Gastroesophageal sphincter (tissue), 4 donors: ENCODE results near the gene ALKBH6. TPM values are rescaled to one million over a fixed set of nuclear protein-coding genes. Genes with fewer than 3 reads are reported as not detected.

Experiments
- ATAC-seq: fragments of 150-250 bp; one replicate; pipeline ENCODE4 v1.9.1; 2016; ENCODE audit warnings: mild to moderate bottlenecking, moderate library complexity
- H3K27ac ChIP-seq, 4 donors: fragments of 200-600 bp; sonication (generic) in 3 of 4; 1 replicate in 3 of 4; 2 replicates in 1 of 4; pipeline ENCODE4 v1.5.1; 2016 to 2019
- H3K27me3 ChIP-seq: fragments of 200-600 bp; sonication (generic); one replicate; pipeline ENCODE4 v1.5.1; 2019
- H3K36me3 ChIP-seq, 2 donors: fragments of 200-600 bp; sonication (generic); one replicate each; pipeline ENCODE4 v1.5.1; 2019; ENCODE audit warnings: control low read depth in 1 of 2
- H3K4me1 ChIP-seq, 3 donors: fragments of 200-600 bp; sonication (generic); 1 replicate in 2 of 3; 2 replicates in 1 of 3; pipeline ENCODE4 v1.5.1; 2016 to 2019; ENCODE audit warnings: control low read depth in 2 of 3
- H3K4me3 ChIP-seq, 2 donors: fragments of 200-600 bp; sonication (generic); one replicate each; pipeline ENCODE4 v1.5.1; 2019; ENCODE audit warnings: mild to moderate bottlenecking in 1 of 2, moderate library complexity in 1 of 2
- H3K9me3 ChIP-seq, 3 donors: fragments of 200-600 bp; sonication (generic); one replicate each; pipeline ENCODE4 v1.5.1; 2017 to 2019; ENCODE audit warnings: control low read depth in 2 of 3
- EP300 ChIP-seq: sonication (generic); formaldehyde crosslinking; IDR thresholded peaks from one replicate; pipeline ENCODE4 v1.6.1; 2017; ENCODE audit warnings: antibody characterized with exemption, mild to moderate bottlenecking
- POLR2A ChIP-seq, 2 donors: fragments of 450-650 bp; IDR thresholded peaks; one replicate each; pipeline ENCODE4 v1.6.1; 2017; ENCODE audit warnings: antibody characterized with exemption in 2 of 2, mild to moderate bottlenecking in 2 of 2, moderate library complexity in 1 of 2
- POLR2AphosphoS5 ChIP-seq: sonication (generic); formaldehyde crosslinking; IDR thresholded peaks from one replicate; pipeline ENCODE4 v1.6.1; 2017; ENCODE audit warnings: antibody characterized with exemption
- WGBS, 2 donors: methylation state at CpG; one replicate each; pipeline ENCODE4 v1.1.5; 2018; ENCODE audit warnings: low coverage in 1 of 2; 5-methylcytosine and 5-hydroxymethylcytosine counted together
- total RNA-seq, 4 donors: library from RNA; depleted of rRNA; stranded (reverse); fragments of >200 nt; gene quantifications; one replicate each; pipeline ENCODE4 v1.1.0, GENCODE V29; 2016
- TF ChIP-seq, protein P1 (sequence below), 4 experiments: fragments of 200-600 bp in 2 of 4; fragments of 450-650 bp in 2 of 4; sonication (generic) in 1 of 4; IDR thresholded peaks; one replicate each; pipeline ENCODE4 v1.5.1; 2017 to 2019; ENCODE audit warnings: antibody characterized with exemption in 4 of 4, mild to moderate bottlenecking in 2 of 4, moderate library complexity in 2 of 4

Gene ALKBH6
- total RNA-seq, 4 donors from 2014 or later: 10.7 to 38.3 (median 25.3) TPM

DNA sequence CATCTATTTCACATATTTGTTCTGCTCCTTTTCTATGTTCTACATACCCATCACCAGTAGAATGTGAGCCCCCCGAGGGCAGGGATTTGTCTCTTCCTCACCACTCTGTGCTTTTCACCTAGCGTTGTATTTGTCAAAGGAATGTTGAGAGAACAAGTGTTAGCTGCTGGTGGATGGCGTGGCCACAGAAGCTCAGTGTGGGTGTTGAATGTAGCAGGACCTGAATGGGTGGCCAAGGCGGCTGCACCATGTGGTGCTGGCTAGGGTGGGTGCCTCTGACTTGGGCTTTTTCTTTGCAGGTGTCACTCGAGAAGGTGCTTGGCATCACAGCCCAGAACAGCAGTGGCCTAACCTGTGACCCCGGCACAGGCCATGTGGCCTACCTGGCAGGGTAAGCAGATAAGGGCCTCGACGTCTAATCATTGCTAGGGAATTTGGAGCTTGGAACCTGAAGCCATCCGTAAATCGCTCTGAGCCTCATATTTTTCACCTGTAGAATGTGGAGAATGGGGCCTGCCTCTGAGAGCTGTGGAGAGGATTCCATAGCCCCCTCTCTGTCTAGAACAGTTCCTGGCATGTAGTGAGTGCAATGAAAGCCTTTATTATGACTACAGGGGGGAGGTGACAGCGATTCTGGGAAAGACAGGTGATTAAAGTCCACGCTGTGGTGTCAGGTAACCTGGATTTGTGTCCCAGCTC lies 44.6 kb upstream of the ALKBH6 start:
- WGBS, 2 donors: 94 to 100% methylated on average over 2 to 6 of the region's 12 CpGs

DNA sequence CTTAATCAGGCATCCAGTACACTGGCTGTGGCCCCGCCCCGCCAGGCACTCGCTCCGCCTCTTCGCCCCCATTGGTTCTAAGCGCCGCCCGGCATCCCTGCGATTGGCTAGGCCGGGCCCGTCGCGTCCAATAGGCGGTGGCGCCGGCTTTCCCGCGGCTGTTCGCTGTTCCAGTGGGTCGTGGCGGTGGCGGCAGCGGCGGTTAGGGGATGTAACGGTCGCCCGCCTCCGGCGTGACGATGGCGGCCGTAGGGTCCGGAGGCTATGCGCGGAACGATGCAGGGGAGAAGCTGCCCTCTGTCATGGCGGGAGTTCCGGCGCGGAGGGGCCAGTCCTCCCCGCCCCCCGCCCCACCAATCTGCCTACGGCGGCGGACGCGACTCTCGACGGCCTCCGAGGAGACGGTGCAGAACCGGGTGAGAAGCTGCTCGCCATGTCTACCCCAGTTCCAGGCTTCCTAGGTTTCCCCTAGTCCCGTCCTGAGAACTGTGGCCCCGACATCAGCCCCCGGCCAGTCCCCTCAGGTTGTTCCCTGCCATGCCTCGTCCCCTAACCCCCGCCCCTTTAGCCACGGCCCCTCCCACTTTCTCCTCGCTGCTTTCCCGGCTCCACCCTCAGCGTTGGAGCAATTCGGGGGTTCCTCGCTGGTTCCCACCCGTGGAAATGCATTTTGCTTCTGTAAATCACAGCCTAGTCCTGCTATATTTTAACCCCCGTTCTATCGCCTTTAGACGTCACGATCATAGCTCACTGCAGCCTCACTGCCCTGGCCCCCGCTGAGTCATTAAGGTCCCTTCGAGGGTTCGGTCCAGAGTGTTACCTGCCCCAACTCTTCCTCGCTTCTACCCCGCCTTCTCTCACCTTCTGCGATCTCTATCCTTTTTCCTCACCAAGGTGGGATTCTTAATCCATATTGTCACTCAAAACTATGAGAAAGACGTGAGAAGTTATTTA lies 41.0 kb upstream of the ALKBH6 start, which contains the start of gene WDR62:
Gene WDR62, plus strand, starts transcription at position 165 of the 954 bp plus-strand sequence. Its CDS starts 75 bp downstream, at position 240.
- peaks cover 0 to 34% (median 5%) of the 10 kb centered on the region in 3 donors for H3K4me1 ChIP-seq
- 0 to 1% methylated on average over 12 to 24 of the region's 76 CpGs for WGBS, 2 donors
- no peak for TF ChIP-seq EP300
- TF ChIP-seq, protein P1, sequence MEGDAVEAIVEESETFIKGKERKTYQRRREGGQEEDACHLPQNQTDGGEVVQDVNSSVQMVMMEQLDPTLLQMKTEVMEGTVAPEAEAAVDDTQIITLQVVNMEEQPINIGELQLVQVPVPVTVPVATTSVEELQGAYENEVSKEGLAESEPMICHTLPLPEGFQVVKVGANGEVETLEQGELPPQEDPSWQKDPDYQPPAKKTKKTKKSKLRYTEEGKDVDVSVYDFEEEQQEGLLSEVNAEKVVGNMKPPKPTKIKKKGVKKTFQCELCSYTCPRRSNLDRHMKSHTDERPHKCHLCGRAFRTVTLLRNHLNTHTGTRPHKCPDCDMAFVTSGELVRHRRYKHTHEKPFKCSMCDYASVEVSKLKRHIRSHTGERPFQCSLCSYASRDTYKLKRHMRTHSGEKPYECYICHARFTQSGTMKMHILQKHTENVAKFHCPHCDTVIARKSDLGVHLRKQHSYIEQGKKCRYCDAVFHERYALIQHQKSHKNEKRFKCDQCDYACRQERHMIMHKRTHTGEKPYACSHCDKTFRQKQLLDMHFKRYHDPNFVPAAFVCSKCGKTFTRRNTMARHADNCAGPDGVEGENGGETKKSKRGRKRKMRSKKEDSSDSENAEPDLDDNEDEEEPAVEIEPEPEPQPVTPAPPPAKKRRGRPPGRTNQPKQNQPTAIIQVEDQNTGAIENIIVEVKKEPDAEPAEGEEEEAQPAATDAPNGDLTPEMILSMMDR (IDR thresholded peaks at IDR 0.05): no peak
- no peak for TF ChIP-seq POLR2AphosphoS5
- no peak for TF ChIP-seq POLR2A (IDR thresholded peaks at IDR 0.05)

More for the DNA sequence above, 44.6 kb upstream of the ALKBH6 start:
- ATAC-seq: no peak
- Histone ChIP-seq H3K27me3 (no peaks in the 10 kb centered on the region), H3K4me1 (peaks cover 0 to 12% (median 5%) of the 10 kb centered on the region in 3 donors), H3K9me3 (no peaks in the 10 kb centered on the region), H3K4me3 (no peak overlapping the region), H3K27ac (no peak overlapping the region), H3K36me3 (no peaks in the 10 kb centered on the region)
- TF ChIP-seq POLR2A (IDR thresholded peaks at IDR 0.05): no peak
- no peak for TF ChIP-seq POLR2AphosphoS5

DNA sequence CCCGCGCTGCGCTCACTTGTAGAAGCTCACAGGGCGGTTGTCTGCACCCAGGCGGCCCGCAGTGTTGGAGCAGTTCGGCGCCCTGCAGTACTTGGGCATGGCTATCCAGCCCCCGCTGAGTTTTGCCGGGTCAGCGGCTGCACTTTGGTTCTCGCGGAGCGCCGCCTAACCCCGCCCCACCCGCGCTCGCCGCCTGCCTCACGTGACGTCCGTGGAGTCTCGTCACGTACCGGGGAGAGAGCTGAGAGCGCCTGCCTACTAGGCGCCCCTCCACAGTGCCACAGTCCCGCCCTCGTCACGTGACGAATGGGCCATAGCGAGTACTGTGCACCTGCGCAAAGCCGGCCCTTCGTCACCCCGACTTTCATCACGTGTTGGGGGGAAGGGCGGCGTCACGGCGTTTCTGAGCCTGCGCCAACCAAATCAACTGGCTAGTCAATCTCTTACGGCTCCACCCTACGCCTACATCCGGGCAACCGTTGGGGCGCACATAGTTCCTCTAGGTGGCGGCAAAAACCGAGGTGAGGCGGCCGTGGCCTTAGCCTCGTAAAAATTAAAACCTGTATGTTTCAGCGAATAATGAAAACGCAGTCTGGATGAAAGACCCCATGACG lies 40.2 kb upstream of the ALKBH6 start, which contains the start of gene THAP8:
Gene THAP8, minus strand, starts transcription at position 167 of the 614 bp plus-strand sequence. Its CDS starts 68 bp downstream, at position 99.
- WGBS, 2 donors: 0% methylated on average over 14 of the region's 56 CpGs; no CpG with 5 or more reads in 1 of the 2 donors
- Histone ChIP-seq H3K9me3 (no peaks in the 10 kb centered on the region), H3K27ac (peak within 1 kb of the TSS; percentile 62 to 97 (median 94)), H3K36me3 (no peaks in the 10 kb centered on the region), H3K27me3 (no peaks in the 10 kb centered on the region), H3K4me1 (peaks cover 0 to 34% (median 5%) of the 10 kb centered on the region in 3 donors), H3K4me3 (peak within 1 kb of the TSS; percentile 63 to 72)
- ATAC-seq: peak; percentile 96
- TF ChIP-seq POLR2AphosphoS5: peak; percentile 59
- peak; percentile 50 to 51 for TF ChIP-seq POLR2A (IDR thresholded peaks at IDR 0.05)
- no peak for TF ChIP-seq EP300
- TF ChIP-seq, protein P1 (IDR thresholded peaks at IDR 0.05): peak in 3 of 4 experiments; percentile 51 to 83 (median 81)

More for the DNA sequence above, 41.0 kb upstream of the ALKBH6 start, which contains the start of gene WDR62:
- peak; percentile 88 for ATAC-seq
- peak within 1 kb of the TSS; percentile 62 to 97 (median 94) for H3K27ac ChIP-seq
- H3K36me3 ChIP-seq: no peaks in the 10 kb centered on the region
- H3K9me3 ChIP-seq: no peaks in the 10 kb centered on the region
- H3K4me3 ChIP-seq: peak within 1 kb of the TSS; percentile 63 to 72
- H3K27me3 ChIP-seq: no peaks in the 10 kb centered on the region

DNA sequence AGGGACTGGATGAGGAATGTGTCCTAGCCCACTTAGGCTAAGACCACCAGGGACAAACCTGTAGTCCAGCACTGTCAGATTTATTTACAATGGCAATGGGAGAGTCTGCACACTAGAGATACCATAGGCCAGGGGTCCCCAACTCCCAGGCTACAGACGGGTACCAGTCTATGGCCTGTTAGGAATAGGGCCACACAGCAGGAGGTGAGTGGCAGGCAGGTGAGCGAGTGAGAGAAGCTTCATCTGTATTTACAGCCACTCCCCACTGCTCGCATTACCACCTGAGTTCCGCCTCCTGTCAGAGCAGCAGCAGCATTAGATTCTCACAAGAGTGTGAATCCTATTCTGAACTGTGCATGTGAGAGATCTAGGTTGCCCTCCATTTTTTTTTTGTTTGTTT lies 37.6 kb upstream of the ALKBH6 start:
- no peaks in the 10 kb centered on the region for H3K36me3 ChIP-seq
- no peaks in the 10 kb centered on the region for H3K9me3 ChIP-seq
- WGBS, 2 donors: 93 to 100% methylated on average over 3 of the region's 4 CpGs
- ATAC-seq: no peak
- H3K27ac ChIP-seq: peak overlapping the region in 3 of 4 donors; percentile 48 to 97 (median 92)
- H3K27me3 ChIP-seq: no peaks in the 10 kb centered on the region
- TF ChIP-seq, protein P1 (IDR thresholded peaks at IDR 0.05): no peak
- TF ChIP-seq EP300: no peak
- TF ChIP-seq POLR2A (IDR thresholded peaks at IDR 0.05): no peak
- no peak for TF ChIP-seq POLR2AphosphoS5
- no peak overlapping the region for H3K4me3 ChIP-seq
- H3K4me1 ChIP-seq: peaks cover 0 to 49% (median 5%) of the 10 kb centered on the region in 3 donors
